HEK293T (cell line): ENCODE measurements around the gene XKRX.

Experiments used
- BHLHE40 ChIP-seq: fragments of 450-650 bp; IDR thresholded peaks from 2 replicates; pipeline ENCODE4 v1.6.1; 2016; ENCODE audit warnings: mild to moderate bottlenecking, moderate library complexity, borderline replicate concordance
- SP1 ChIP-seq: fragments of 450-650 bp; IDR thresholded peaks from 2 replicates; pipeline ENCODE4 v1.6.1; 2017
- TARDBP ChIP-seq: fragments of 450-650 bp; IDR thresholded peaks from 2 replicates; pipeline ENCODE4 v1.6.1; 2016

GRCh38 chrX:100946299-100946927 lies 17.7 kb upstream of the XKRX start:
- TF ChIP-seq TARDBP (no peak), SP1 (no peak), BHLHE40 (no peak)
